Tibial nerve (tissue), 4 donors: ENCODE data around the gene TREX2. TPM values are rescaled to one million over a fixed set of nuclear protein-coding genes. Genes with fewer than 3 reads are reported as not detected.

ENCODE experiments used
- DNase-seq, 2 donors: peaks; one replicate each; pipeline ENCODE4 v3.0.0-alpha.2; 2019; ENCODE audit warnings: low spot score in 2 of 2
- H3K27ac ChIP-seq, 4 donors: fragments of 200-600 bp; sonication (generic) in 3 of 4; one replicate each; pipeline ENCODE4 v1.5.1; 2017 to 2019; ENCODE audit warnings: mild to moderate bottlenecking in 1 of 4
- H3K27me3 ChIP-seq, 2 donors: fragments of 200-600 bp; sonication (generic) in 1 of 2; one replicate each; pipeline versions ENCODE4 v1.5.1 to v1.6.0; 2017 to 2019
- H3K36me3 ChIP-seq, 3 donors: fragments of 200-600 bp; sonication (generic); one replicate each; pipeline ENCODE4 v1.5.1; 2018 to 2019
- H3K4me1 ChIP-seq, 4 donors: fragments of 200-600 bp; sonication (generic) in 3 of 4; one replicate each; pipeline ENCODE4 v1.5.1; 2017 to 2019
- H3K4me3 ChIP-seq, 4 donors: fragments of 200-600 bp; sonication (generic) in 3 of 4; one replicate each; pipeline ENCODE4 v1.5.1; 2017 to 2019; ENCODE audit warnings: mild to moderate bottlenecking in 1 of 4, moderate library complexity in 1 of 4
- H3K9me3 ChIP-seq, 4 donors: fragments of 200-600 bp; sonication (generic) in 3 of 4; one replicate each; pipeline ENCODE4 v1.5.1; 2017 to 2019
- CTCF ChIP-seq, 5 experiments: fragments of 200-600 bp in 3 of 5; fragments of 450-650 bp in 2 of 5; sonication (generic) in 3 of 5; IDR thresholded peaks; one replicate each; pipeline ENCODE4 v1.5.1; 2016 to 2019; ENCODE audit warnings: antibody characterized with exemption in 5 of 5, mild to moderate bottlenecking in 3 of 5, moderate library complexity in 2 of 5
- EP300 ChIP-seq, 2 donors: sonication (generic); formaldehyde crosslinking; IDR thresholded peaks; one replicate each; pipeline ENCODE4 v1.6.1; 2017; ENCODE audit warnings: antibody characterized with exemption in 2 of 2, mild to moderate bottlenecking in 1 of 2
- POLR2A ChIP-seq, 2 donors: fragments of 450-650 bp; IDR thresholded peaks; one replicate each; pipeline ENCODE4 v1.6.1; 2017; ENCODE audit warnings: antibody characterized with exemption in 2 of 2, mild to moderate bottlenecking in 2 of 2, moderate library complexity in 2 of 2
- WGBS, 2 donors: methylation state at CpG; one replicate each; pipeline ENCODE4 v1.1.5; 2018; 5-methylcytosine and 5-hydroxymethylcytosine counted together
- total RNA-seq, 4 donors: library from RNA; depleted of rRNA; stranded (reverse); fragments of >200 nt; gene quantifications; one replicate each; pipeline ENCODE4 v1.1.0, GENCODE V29; 2016

Gene TREX2
- total RNA-seq, 4 donors from 2014 or later = 1.5 to 4.4 (median 3.3) TPM

- Histone ChIP-seq H3K4me3 (no peak overlapping the region), H3K4me1 (peaks cover 0 to 9% (median 0%) of the 10 kb centered on the region in 4 donors), H3K36me3 (peaks cover 0 to 30% (median 0%) of the 10 kb centered on the region in 3 donors), H3K9me3 (no peaks in the 10 kb centered on the region), H3K27ac (no peak overlapping the region), H3K27me3 (no peaks in the 10 kb centered on the region)
- WGBS, 2 donors = 85 to 100% methylated on average over 1 to 5 of the region's 5 CpGs
- TF ChIP-seq CTCF (IDR thresholded peaks at IDR 0.05) (no peak), EP300 (IDR thresholded peaks at IDR 0.05) (no peak), POLR2A (IDR thresholded peaks at IDR 0.05) (no peak)
- DNase-seq = no peak
These were observed 18.3 kb upstream of the TREX2 start for GRCh38 chrX:153464116-153464515.

GRCh38 chrX:153463556-153463955 is 17.7 kb upstream of the TREX2 start:
- DNase-seq = no peak
- Histone ChIP-seq H3K36me3 (peaks cover 0 to 30% (median 0%) of the 10 kb centered on the region in 3 donors), H3K4me3 (no peak overlapping the region), H3K4me1 (peaks cover 0 to 4% (median 0%) of the 10 kb centered on the region in 4 donors), H3K9me3 (no peaks in the 10 kb centered on the region), H3K27me3 (no peaks in the 10 kb centered on the region), H3K27ac (no peak overlapping the region)
- TF ChIP-seq CTCF (IDR thresholded peaks at IDR 0.05) = no peak
- no peak for TF ChIP-seq EP300 (IDR thresholded peaks at IDR 0.05)
- TF ChIP-seq POLR2A (IDR thresholded peaks at IDR 0.05) = no peak
- 75 to 78% methylated on average over 12 of the region's 12 CpGs for WGBS, 2 donors

- TF ChIP-seq CTCF (IDR thresholded peaks at IDR 0.05) (no peak), POLR2A (IDR thresholded peaks at IDR 0.05) (no peak), EP300 (IDR thresholded peaks at IDR 0.05) (no peak)
- no peaks in the 10 kb centered on the region for H3K27me3 ChIP-seq
- no peak overlapping the region for H3K27ac ChIP-seq
- WGBS, 2 donors = 86 to 93% methylated on average over 5 to 6 of the region's 6 CpGs
- H3K9me3 ChIP-seq = no peaks in the 10 kb centered on the region
- DNase-seq = no peak
- H3K4me3 ChIP-seq = no peak overlapping the region
- H3K36me3 ChIP-seq = peaks cover 0 to 30% (median 0%) of the 10 kb centered on the region in 3 donors
- H3K4me1 ChIP-seq = no peaks in the 10 kb centered on the region
These were observed 17.2 kb upstream of the TREX2 start for GRCh38 chrX:153463031-153463430.

- H3K36me3 ChIP-seq = peaks cover 0 to 30% (median 0%) of the 10 kb centered on the region in 3 donors
- no peak overlapping the region for H3K27ac ChIP-seq
- WGBS, 2 donors = 82 to 92% methylated on average over 2 to 10 of the region's 10 CpGs
- no peak overlapping the region for H3K4me3 ChIP-seq
- no peak for DNase-seq
- no peaks in the 10 kb centered on the region for H3K27me3 ChIP-seq
- H3K4me1 ChIP-seq = no peaks in the 10 kb centered on the region
- TF ChIP-seq POLR2A (IDR thresholded peaks at IDR 0.05) (no peak), EP300 (IDR thresholded peaks at IDR 0.05) (no peak), CTCF (IDR thresholded peaks at IDR 0.05) (no peak)
- H3K9me3 ChIP-seq = no peaks in the 10 kb centered on the region
These were observed 16.4 kb upstream of the TREX2 start for GRCh38 chrX:153462291-153462690.

- WGBS, 2 donors = 45 to 50% methylated on average over 7 of the region's 7 CpGs
- Histone ChIP-seq H3K4me3 (no peak overlapping the region), H3K36me3 (peaks cover 0 to 38% (median 0%) of the 10 kb centered on the region in 3 donors), H3K4me1 (no peaks in the 10 kb centered on the region), H3K27me3 (no peaks in the 10 kb centered on the region), H3K9me3 (no peaks in the 10 kb centered on the region), H3K27ac (no peak overlapping the region)
- DNase-seq = no peak
- TF ChIP-seq CTCF (IDR thresholded peaks at IDR 0.05) (peak; percentile 26 to 53 (median 45)), POLR2A (IDR thresholded peaks at IDR 0.05) (no peak)
These were observed 15.0 kb upstream of the TREX2 start for GRCh38 chrX:153460826-153461225.
